ENCODE data around the gene BCKDK.

The BCKDK gene

GRCh38 chr16:31094424-31095120 is 13.6 kb upstream of the BCKDK start, which contains the start of gene VKORC1 (continued):
- 0 out of 2 replicates have a peak, but pooled peaks have one; percentile 53 for TF ChIP-seq ZNF600 (tag by site-specific recombination; IDR thresholded peaks at IDR 0.05)
- TF ChIP-seq ZNF645 (tag by site-specific recombination; IDR thresholded peaks at IDR 0.05) = no peak
- TF ChIP-seq ZNF768 (tag by site-specific recombination; IDR thresholded peaks at IDR 0.05) = no peak
- no peak for TF ChIP-seq ZNF433 (tag by site-specific recombination; IDR thresholded peaks at IDR 0.05; ENCODE audit: low read depth)
- TF ChIP-seq WT1 (tag by site-specific recombination; IDR thresholded peaks at IDR 0.05) = peak; percentile 39; the same call in 1 of the 2 replicates
- no peak for TF ChIP-seq ZNF19 (tag by site-specific recombination; IDR thresholded peaks at IDR 0.05; ENCODE audit: low read depth)
- peak; percentile 46 for TF ChIP-seq ZBTB11 (tag by site-specific recombination; conservative IDR thresholded peaks at IDR 0.05; ENCODE audit: low read depth)
- no peak for TF ChIP-seq ZSCAN23 (tag by site-specific recombination; IDR thresholded peaks at IDR 0.05)
- peak; percentile 92 for TF ChIP-seq ZBTB48 (tag by site-specific recombination; IDR thresholded peaks at IDR 0.05)
- peak; percentile 99 for TF ChIP-seq IKZF3 (tag by site-specific recombination; IDR thresholded peaks at IDR 0.05)
- peak; percentile 84 for TF ChIP-seq KLF1 (tag by site-specific recombination; IDR thresholded peaks at IDR 0.05)
- TF ChIP-seq ZNF341 (tag by site-specific recombination; IDR thresholded peaks at IDR 0.05; ENCODE audit: low read depth) = peak; percentile 100
- peak; percentile 73; the same call in 1 of the 2 replicates for TF ChIP-seq ZNF777 (tag by site-specific recombination; IDR thresholded peaks at IDR 0.05; ENCODE audit: borderline replicate concordance)
- 0 out of 2 replicates have a peak, but pooled peaks have one; percentile 10 for TF ChIP-seq ZNF610 (tag by site-specific recombination; IDR thresholded peaks at IDR 0.05; ENCODE audit: borderline replicate concordance)
- peak; percentile 72 for TF ChIP-seq KLF10 (tag by site-specific recombination; IDR thresholded peaks at IDR 0.05)
- TF ChIP-seq EGR2 (tag by site-specific recombination; IDR thresholded peaks at IDR 0.05; ENCODE audit: low read depth) = peak; percentile 59
- peak; percentile 99 for TF ChIP-seq ZNF335 (tag by site-specific recombination; conservative IDR thresholded peaks at IDR 0.05)
- TF ChIP-seq ZBTB20 (tag by site-specific recombination; IDR thresholded peaks at IDR 0.05) = peak; percentile 99
- TF ChIP-seq FEZF1 (tag by site-specific recombination; IDR thresholded peaks at IDR 0.05) = peak; percentile 52; the same call in 1 of the 2 replicates
- peak; percentile 71 for TF ChIP-seq ZNF140 (tag by site-specific recombination; IDR thresholded peaks at IDR 0.05)
- TF ChIP-seq ZBTB10 (tag by site-specific recombination; IDR thresholded peaks at IDR 0.05) = 0 out of 2 replicates have a peak, but pooled peaks have one; percentile 41
- TF ChIP-seq KLF17 (tag by site-specific recombination; IDR thresholded peaks at IDR 0.05) = peak; percentile 71
- TF ChIP-seq ZNF510 (tag by site-specific recombination; IDR thresholded peaks at IDR 0.05; ENCODE audit: insufficient replicate concordance) = no peak
- TF ChIP-seq SP7 (tag by site-specific recombination; IDR thresholded peaks at IDR 0.05) = peak; percentile 68; the same call in 1 of the 2 replicates
- peak; percentile 51; the same call in 1 of the 2 replicates for TF ChIP-seq GLIS1 (tag by site-specific recombination; IDR thresholded peaks at IDR 0.05)
- no peak for TF ChIP-seq ZNF549 (tag by site-specific recombination; IDR thresholded peaks at IDR 0.05)
- TF ChIP-seq ZNF394 (tag by site-specific recombination; IDR thresholded peaks at IDR 0.05; ENCODE audit: borderline replicate concordance) = peak; percentile 19
- TF ChIP-seq ZFP3 (tag by site-specific recombination; IDR thresholded peaks at IDR 0.05; ENCODE audit: low read depth) = no peak
- TF ChIP-seq ZNF639 (tag by site-specific recombination; IDR thresholded peaks at IDR 0.05) = no peak
- TF ChIP-seq ZIC2 (tag by site-specific recombination; IDR thresholded peaks at IDR 0.05) = peak; percentile 72
- 0 out of 2 replicates have a peak, but pooled peaks have one; percentile 3 for TF ChIP-seq ZSCAN16 (tag by site-specific recombination; IDR thresholded peaks at IDR 0.05)

All from HEK293 (cell line).